Tibial artery (tissue), 4 donors: ENCODE data around the gene PCDH7.

Source experiments
- DNase-seq, 2 donors: peaks; one replicate each; pipeline ENCODE4 v3.0.0-alpha.2; 2019
- H3K27ac ChIP-seq, 2 donors: fragments of 200-600 bp; sonication (generic) in 1 of 2; 1 replicate in 1 of 2; 2 replicates in 1 of 2; pipeline ENCODE4 v1.5.1; 2018 to 2019; ENCODE audit warnings: mild to moderate bottlenecking in 1 of 2
- H3K27me3 ChIP-seq, 2 donors: fragments of 200-600 bp; sonication (generic) in 1 of 2; one replicate each; pipeline versions ENCODE4 v1.5.1 to v1.6.0; 2016 to 2019
- H3K36me3 ChIP-seq, 3 donors: fragments of 200-600 bp; sonication (generic) in 2 of 3; one replicate each; pipeline ENCODE4 v1.5.1; 2016 to 2019; ENCODE audit warnings: mild to moderate bottlenecking in 2 of 3
- H3K4me1 ChIP-seq, 4 donors: fragments of 200-600 bp; sonication (generic) in 2 of 4; 1 replicate in 3 of 4; 2 replicates in 1 of 4; pipeline ENCODE4 v1.5.1; 2016 to 2019
- H3K4me3 ChIP-seq, 2 donors: fragments of 200-600 bp; sonication (generic) in 1 of 2; 1 replicate in 1 of 2; 2 replicates in 1 of 2; pipeline ENCODE4 v1.5.1; 2018 to 2019; ENCODE audit warnings: mild to moderate bottlenecking in 2 of 2
- H3K9me3 ChIP-seq, 3 donors: fragments of 200-600 bp; sonication (generic) in 1 of 3; one replicate each; pipeline ENCODE4 v1.5.1; 2016 to 2019
- intact Hi-C: fragments of 100-400 bp; cut with DNase I; formaldehyde crosslinking; loops from one replicate; pipeline ENCODE4 v1.15.0; 2023; ENCODE audit warnings: low total_unique reads
- TF ChIP-seq, protein P1 (sequence below), 2 experiments: fragments of 200-600 bp in 1 of 2; fragments of 450-650 bp in 1 of 2; IDR thresholded peaks; one replicate each; pipeline ENCODE4 v1.5.1; 2017 to 2019; ENCODE audit warnings: antibody characterized with exemption in 2 of 2, mild to moderate bottlenecking in 1 of 2, moderate library complexity in 1 of 2

The PCDH7 gene

DNA sequence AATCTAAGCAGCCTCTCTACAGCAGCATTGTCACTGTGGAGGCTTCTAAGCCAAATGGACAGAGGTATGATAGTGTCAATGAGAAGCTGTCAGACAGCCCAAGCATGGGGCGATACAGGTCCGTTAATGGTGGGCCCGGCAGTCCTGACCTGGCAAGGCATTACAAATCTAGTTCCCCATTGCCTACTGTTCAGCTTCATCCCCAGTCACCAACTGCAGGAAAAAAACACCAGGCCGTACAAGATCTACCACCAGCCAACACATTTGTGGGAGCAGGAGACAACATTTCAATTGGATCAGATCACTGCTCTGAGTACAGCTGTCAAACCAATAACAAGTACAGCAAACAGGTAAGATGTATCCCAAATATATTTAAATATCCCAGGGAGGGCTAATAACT lies 4.1 kb downstream of the PCDH7 start:
- H3K9me3 ChIP-seq: no peaks in the 10 kb centered on the region
- H3K4me1 ChIP-seq: peaks cover 0 to 17% (median 7%) of the 10 kb centered on the region in 4 donors
- H3K4me3 ChIP-seq: peak overlapping the region; percentile 73 to 76
- TF ChIP-seq, protein P1, sequence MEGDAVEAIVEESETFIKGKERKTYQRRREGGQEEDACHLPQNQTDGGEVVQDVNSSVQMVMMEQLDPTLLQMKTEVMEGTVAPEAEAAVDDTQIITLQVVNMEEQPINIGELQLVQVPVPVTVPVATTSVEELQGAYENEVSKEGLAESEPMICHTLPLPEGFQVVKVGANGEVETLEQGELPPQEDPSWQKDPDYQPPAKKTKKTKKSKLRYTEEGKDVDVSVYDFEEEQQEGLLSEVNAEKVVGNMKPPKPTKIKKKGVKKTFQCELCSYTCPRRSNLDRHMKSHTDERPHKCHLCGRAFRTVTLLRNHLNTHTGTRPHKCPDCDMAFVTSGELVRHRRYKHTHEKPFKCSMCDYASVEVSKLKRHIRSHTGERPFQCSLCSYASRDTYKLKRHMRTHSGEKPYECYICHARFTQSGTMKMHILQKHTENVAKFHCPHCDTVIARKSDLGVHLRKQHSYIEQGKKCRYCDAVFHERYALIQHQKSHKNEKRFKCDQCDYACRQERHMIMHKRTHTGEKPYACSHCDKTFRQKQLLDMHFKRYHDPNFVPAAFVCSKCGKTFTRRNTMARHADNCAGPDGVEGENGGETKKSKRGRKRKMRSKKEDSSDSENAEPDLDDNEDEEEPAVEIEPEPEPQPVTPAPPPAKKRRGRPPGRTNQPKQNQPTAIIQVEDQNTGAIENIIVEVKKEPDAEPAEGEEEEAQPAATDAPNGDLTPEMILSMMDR (IDR thresholded peaks at IDR 0.05): no peak
- intact Hi-C loops: loop anchor here (10.0 kb wide), 1 partner anchor 351 kb away; no protein-coding TSS in a partner anchor
- H3K27ac ChIP-seq: peak overlapping the region; percentile 81 to 82
- DNase-seq: no peak
- no peaks in the 10 kb centered on the region for H3K27me3 ChIP-seq
- H3K36me3 ChIP-seq: no peaks in the 10 kb centered on the region

DNA sequence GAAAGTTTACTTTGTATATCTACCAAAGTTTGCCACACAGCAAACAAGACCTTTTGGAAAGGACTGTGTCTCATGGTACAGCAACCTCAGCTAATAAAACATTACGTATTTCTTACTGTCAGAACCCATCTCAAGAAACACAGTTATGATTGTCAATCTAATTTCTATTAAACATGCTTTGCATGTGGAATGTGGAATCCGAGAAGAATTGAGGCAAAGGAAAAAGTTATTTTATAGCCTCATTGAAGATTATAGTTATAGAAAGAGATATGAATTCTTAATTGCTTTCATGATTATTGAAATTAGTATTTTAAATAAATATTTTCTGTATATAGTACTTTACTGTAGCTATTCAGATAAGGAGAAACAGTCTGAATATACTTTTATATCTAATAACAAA lies 5.4 kb downstream of the PCDH7 start:
- Histone ChIP-seq H3K9me3 (no peaks in the 10 kb centered on the region), H3K4me1 (peaks cover 0 to 28% (median 9%) of the 10 kb centered on the region in 4 donors), H3K27me3 (no peaks in the 10 kb centered on the region), H3K27ac (peak overlapping the region; percentile 8 to 45), H3K4me3 (peak overlapping the region; percentile 73 to 76), H3K36me3 (no peaks in the 10 kb centered on the region)
- TF ChIP-seq, protein P1 (IDR thresholded peaks at IDR 0.05): no peak
- DNase-seq: no peak
- intact Hi-C loops: loop anchor here (10.0 kb wide), 1 partner anchor 349 kb away; no protein-coding TSS in a partner anchor

DNA sequence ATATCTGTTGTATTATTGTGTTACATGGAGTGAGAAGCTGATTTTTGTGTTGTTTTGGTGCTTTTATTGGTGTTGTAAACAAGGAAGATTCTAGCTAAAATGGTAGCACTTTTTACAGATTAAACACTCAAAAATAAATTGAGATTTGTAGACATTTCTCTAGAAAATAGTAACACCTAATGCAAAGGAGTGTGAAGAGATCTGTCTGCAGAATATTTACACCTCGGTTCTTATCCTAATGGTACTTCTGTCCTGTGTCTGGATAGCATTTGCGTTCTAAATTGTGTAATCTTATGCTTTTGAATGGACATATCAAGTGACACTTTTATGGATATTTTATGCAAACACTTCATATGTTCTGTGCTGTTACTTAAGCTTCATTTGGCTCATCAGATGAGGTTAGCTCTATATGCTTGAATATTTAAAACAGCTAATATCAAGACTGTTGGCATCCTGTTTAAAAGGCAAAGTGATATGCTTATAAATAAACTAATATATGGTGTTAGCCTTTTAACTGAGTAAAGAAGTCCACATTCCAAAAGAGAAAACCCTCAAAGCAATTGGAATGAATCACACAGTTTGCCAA lies 6.0 kb downstream of the PCDH7 start:
- intact Hi-C loops: loop anchor here (10.0 kb wide), 1 partner anchor 349 kb away; no protein-coding TSS in a partner anchor
- DNase-seq: no peak
- TF ChIP-seq, protein P1 (IDR thresholded peaks at IDR 0.05): no peak

DNA sequence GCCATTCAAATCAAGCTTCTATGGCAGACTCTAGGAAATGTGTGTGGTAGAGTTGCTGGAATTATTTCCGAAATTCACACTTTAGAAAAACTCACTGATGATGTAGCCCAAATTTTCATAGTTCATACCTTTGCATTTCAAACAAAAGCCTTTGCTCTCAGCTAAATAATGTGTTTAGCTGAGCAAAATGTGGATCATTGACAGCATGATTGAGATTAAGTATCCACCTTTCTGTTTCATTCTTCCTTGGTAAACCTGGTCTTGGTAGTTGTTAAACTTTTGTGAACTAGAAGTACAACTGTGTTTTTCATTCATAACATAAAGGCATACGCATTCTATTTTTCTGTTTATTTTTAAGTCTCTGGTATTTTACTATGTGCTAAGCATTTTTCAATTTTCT lies 7.2 kb downstream of the PCDH7 start:
- intact Hi-C loops: loop anchor here (10.0 kb wide), 1 partner anchor 347 kb away; no protein-coding TSS in a partner anchor
- no peaks in the 10 kb centered on the region for H3K9me3 ChIP-seq
- DNase-seq: no peak

More for the DNA sequence above, 6.0 kb downstream of the PCDH7 start:
- Histone ChIP-seq H3K4me3 (peak overlapping the region; percentile 73 to 76), H3K27me3 (no peaks in the 10 kb centered on the region), H3K27ac (peak overlapping the region; percentile 8 to 45), H3K36me3 (no peaks in the 10 kb centered on the region), H3K9me3 (no peaks in the 10 kb centered on the region), H3K4me1 (peaks cover 0 to 34% (median 10%) of the 10 kb centered on the region in 4 donors)

DNA sequence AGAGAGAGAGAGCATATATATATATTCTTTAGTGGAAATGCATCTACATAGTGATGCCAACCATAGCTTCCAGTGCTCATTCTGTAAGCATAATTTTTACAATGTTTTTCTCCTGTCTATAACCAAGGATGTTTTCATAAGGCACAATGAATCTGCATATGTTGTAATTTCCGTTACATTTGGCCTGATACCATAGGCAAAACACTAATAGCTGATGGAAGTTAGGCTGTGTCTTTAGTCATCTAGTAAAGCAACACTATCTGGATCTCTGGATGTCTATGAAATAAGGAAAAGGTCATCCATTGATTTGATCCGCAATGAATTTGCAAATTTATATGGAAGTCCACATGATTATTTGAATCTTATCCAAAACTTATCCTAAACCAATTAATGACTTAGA lies 8.1 kb downstream of the PCDH7 start:
- intact Hi-C loops: loop anchor here (10.0 kb wide), 1 partner anchor 346 kb away; no protein-coding TSS in a partner anchor

More for the DNA sequence above, 7.2 kb downstream of the PCDH7 start:
- Histone ChIP-seq H3K27me3 (no peaks in the 10 kb centered on the region), H3K36me3 (no peaks in the 10 kb centered on the region), H3K4me1 (peaks cover 0 to 45% (median 9%) of the 10 kb centered on the region in 4 donors), H3K27ac (peak overlapping the region; percentile 34 to 45), H3K4me3 (peak overlapping the region; percentile 73 to 76)
- TF ChIP-seq, protein P1 (IDR thresholded peaks at IDR 0.05): no peak

More for the DNA sequence above, 8.1 kb downstream of the PCDH7 start:
- H3K4me3 ChIP-seq: peak overlapping the region; percentile 73 to 76
- no peaks in the 10 kb centered on the region for H3K36me3 ChIP-seq
- no peaks in the 10 kb centered on the region for H3K9me3 ChIP-seq
- H3K4me1 ChIP-seq: peaks cover 0 to 51% (median 9%) of the 10 kb centered on the region in 4 donors
- DNase-seq: no peak
- peak overlapping the region in 1 of 2 donors; percentile 45 for H3K27ac ChIP-seq
- H3K27me3 ChIP-seq: no peaks in the 10 kb centered on the region
- TF ChIP-seq, protein P1 (IDR thresholded peaks at IDR 0.05): no peak
